SK-N-SH treated with all-trans-retinoic acid at 6 μM for 48 hours (cell line): Measurements from ENCODE around the gene ACADVL.

Experiments used
- ATAC-seq: fragments of 200-7000 bp; cut with Tn5 transposase; 3 replicates; pipeline ENCODE4 v1.9.1; 2020; ENCODE audit warnings: mild to moderate bottlenecking, moderate library complexity
- ARNTL ChIP-seq: fragments of 450-650 bp; formaldehyde crosslinking; IDR thresholded peaks from 2 replicates; pipeline ENCODE4 v1.5.0; 2020; ENCODE audit warnings: low read depth, mild to moderate bottlenecking, moderate library complexity, borderline replicate concordance
- BACH2 ChIP-seq: fragments of 250-450 bp; sonication (Bioruptor Pico); IDR thresholded peaks from 2 replicates; pipeline ENCODE4 v1.9.0; 2021; ENCODE audit warnings: mild to moderate bottlenecking, borderline replicate concordance
- CSDC2 ChIP-seq: fragments of 250-450 bp; sonication (Bioruptor Pico); IDR thresholded peaks from 2 replicates; pipeline ENCODE4 v1.5.0; 2020; ENCODE audit warnings: mild to moderate bottlenecking, moderate library complexity
- ESRRG ChIP-seq: fragments of 250-450 bp; sonication (Bioruptor Pico); IDR thresholded peaks from 2 replicates; pipeline ENCODE4 v1.6.1; 2021; ENCODE audit warnings: mild to moderate bottlenecking
- GLIS3 ChIP-seq: fragments of 250-450 bp; sonication (Bioruptor Pico); IDR thresholded peaks from 2 replicates; pipeline ENCODE4 v1.5.0; 2020; ENCODE audit warnings: mild to moderate bottlenecking, moderate library complexity
- ISL1 ChIP-seq: fragments of 250-450 bp; sonication (Bioruptor Pico); IDR thresholded peaks from 2 replicates; pipeline ENCODE4 v2.1.2; 2022; ENCODE audit warnings: mild to moderate bottlenecking, moderate library complexity
- OSR1 ChIP-seq: fragments of 250-450 bp; sonication (Bioruptor Pico); IDR thresholded peaks from 2 replicates; pipeline ENCODE4 v1.8.0; 2022; ENCODE audit warnings: moderate library complexity, mild to moderate bottlenecking, inconsistent platforms
- PPARA ChIP-seq: fragments of 250-450 bp; sonication (Bioruptor Pico); IDR thresholded peaks from 2 replicates; pipeline ENCODE4 v1.5.0; 2020; ENCODE audit warnings: mild to moderate bottlenecking, borderline replicate concordance
- RARB ChIP-seq: fragments of 250-450 bp; sonication (Bioruptor Pico); IDR thresholded peaks from 2 replicates; pipeline ENCODE4 v1.8.0; 2021; ENCODE audit warnings: mild to moderate bottlenecking, moderate library complexity
- SNAI2 ChIP-seq: fragments of 250-450 bp; sonication (Bioruptor Pico); IDR thresholded peaks from 2 replicates; pipeline ENCODE4 v1.5.0; 2020; ENCODE audit warnings: mild to moderate bottlenecking, moderate library complexity
- TCF4 ChIP-seq: fragments of 250-450 bp; sonication (Bioruptor Pico); IDR thresholded peaks from 2 replicates; pipeline ENCODE4 v1.8.0; 2021; ENCODE audit warnings: mild to moderate bottlenecking, moderate library complexity, borderline replicate concordance
- ZC3H10 ChIP-seq: fragments of 250-450 bp; sonication (Bioruptor Pico); IDR thresholded peaks from 2 replicates; pipeline ENCODE4 v1.5.1; 2021; ENCODE audit warnings: mild to moderate bottlenecking, moderate library complexity
- ZFP3 ChIP-seq: fragments of 250-450 bp; sonication (Bioruptor Pico); IDR thresholded peaks from 2 replicates; pipeline ENCODE4 v1.5.0; 2020; ENCODE audit warnings: mild to moderate bottlenecking, moderate library complexity
- ZFP30 ChIP-seq: fragments of 450-650 bp; formaldehyde crosslinking; IDR thresholded peaks from 2 replicates; pipeline ENCODE4 v1.5.0; 2022; ENCODE audit warnings: mild to moderate bottlenecking, moderate library complexity
- ZNF565 ChIP-seq: fragments of 450-650 bp; formaldehyde crosslinking; conservative IDR thresholded peaks from 2 replicates; pipeline ENCODE4 v1.5.0; 2020; ENCODE audit warnings: low read depth, mild to moderate bottlenecking, moderate library complexity
- ZNF70 ChIP-seq: fragments of 450-650 bp; formaldehyde crosslinking; IDR thresholded peaks from 2 replicates; pipeline ENCODE4 v1.5.0; 2020; ENCODE audit warnings: mild to moderate bottlenecking, moderate library complexity
- ZNF8 ChIP-seq: fragments of 450-650 bp; formaldehyde crosslinking; IDR thresholded peaks from 2 replicates; pipeline ENCODE4 v1.5.0; 2020; ENCODE audit warnings: mild to moderate bottlenecking, moderate library complexity
- TF ChIP-seq, protein P1 (sequence below): fragments of 250-450 bp; sonication (Bioruptor Pico); IDR thresholded peaks from 2 replicates; pipeline ENCODE4 v1.5.1; 2020; ENCODE audit warnings: low read depth, mild to moderate bottlenecking, moderate library complexity
- TF ChIP-seq, protein P2 (sequence below): fragments of 250-450 bp; sonication (Bioruptor Pico); IDR thresholded peaks from 2 replicates; pipeline ENCODE4 v1.5.1; 2021; ENCODE audit warnings: mild to moderate bottlenecking, moderate library complexity
- TF ChIP-seq, protein P3 (sequence below): fragments of 250-450 bp; sonication (Bioruptor Pico); IDR thresholded peaks from 2 replicates; pipeline ENCODE4 v1.8.0; 2020; ENCODE audit warnings: mild to moderate bottlenecking, moderate library complexity, borderline replicate concordance
- TF ChIP-seq, protein P4 (sequence below): fragments of 250-450 bp; sonication (Bioruptor Pico); IDR thresholded peaks from 2 replicates; pipeline ENCODE4 v1.5.0; 2020; ENCODE audit warnings: mild to moderate bottlenecking, moderate library complexity
- TF ChIP-seq, protein P5 (sequence below): fragments of 250-450 bp; sonication (Bioruptor Pico); IDR thresholded peaks from 2 replicates; pipeline ENCODE4 v1.8.0; 2021; ENCODE audit warnings: low read depth, mild to moderate bottlenecking, moderate library complexity, borderline replicate concordance

Gene ACADVL

DNA sequence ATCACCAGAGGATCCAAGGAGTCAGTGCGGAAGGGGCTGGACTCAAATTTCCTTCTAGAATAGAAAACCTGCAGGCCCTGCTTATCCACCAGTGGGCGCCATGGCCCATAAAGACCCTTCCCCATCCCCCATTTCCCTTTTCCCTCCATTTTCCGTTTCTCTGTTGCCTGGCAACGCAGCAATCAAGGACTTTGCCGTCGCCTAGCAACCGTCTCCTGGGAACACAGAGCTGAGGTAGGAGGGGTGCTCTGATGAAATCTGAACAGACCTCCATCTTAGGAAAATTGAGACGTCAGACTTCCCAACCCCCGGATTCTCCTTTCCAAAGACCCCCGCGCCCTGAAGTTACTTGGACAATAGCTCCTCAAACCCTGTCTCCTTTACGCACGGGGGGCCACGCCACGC is 5.8 kb upstream of the ACADVL start:
- no peak for ATAC-seq
- TF ChIP-seq, protein P1, sequence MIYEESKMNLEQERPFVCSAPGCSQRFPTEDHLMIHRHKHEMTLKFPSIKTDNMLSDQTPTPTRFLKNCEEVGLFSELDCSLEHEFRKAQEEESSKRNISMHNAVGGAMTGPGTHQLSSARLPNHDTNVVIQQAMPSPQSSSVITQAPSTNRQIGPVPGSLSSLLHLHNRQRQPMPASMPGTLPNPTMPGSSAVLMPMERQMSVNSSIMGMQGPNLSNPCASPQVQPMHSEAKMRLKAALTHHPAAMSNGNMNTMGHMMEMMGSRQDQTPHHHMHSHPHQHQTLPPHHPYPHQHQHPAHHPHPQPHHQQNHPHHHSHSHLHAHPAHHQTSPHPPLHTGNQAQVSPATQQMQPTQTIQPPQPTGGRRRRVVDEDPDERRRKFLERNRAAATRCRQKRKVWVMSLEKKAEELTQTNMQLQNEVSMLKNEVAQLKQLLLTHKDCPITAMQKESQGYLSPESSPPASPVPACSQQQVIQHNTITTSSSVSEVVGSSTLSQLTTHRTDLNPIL: no peak
- TF ChIP-seq GLIS3 (CRISPR knock-in tag): no peak
- no peak for TF ChIP-seq ZNF565 (CRISPR knock-in tag)
- no peak for TF ChIP-seq RARB (CRISPR knock-in tag)
- TF ChIP-seq ZFP30 (CRISPR knock-in tag): no peak
- TF ChIP-seq, protein P2, sequence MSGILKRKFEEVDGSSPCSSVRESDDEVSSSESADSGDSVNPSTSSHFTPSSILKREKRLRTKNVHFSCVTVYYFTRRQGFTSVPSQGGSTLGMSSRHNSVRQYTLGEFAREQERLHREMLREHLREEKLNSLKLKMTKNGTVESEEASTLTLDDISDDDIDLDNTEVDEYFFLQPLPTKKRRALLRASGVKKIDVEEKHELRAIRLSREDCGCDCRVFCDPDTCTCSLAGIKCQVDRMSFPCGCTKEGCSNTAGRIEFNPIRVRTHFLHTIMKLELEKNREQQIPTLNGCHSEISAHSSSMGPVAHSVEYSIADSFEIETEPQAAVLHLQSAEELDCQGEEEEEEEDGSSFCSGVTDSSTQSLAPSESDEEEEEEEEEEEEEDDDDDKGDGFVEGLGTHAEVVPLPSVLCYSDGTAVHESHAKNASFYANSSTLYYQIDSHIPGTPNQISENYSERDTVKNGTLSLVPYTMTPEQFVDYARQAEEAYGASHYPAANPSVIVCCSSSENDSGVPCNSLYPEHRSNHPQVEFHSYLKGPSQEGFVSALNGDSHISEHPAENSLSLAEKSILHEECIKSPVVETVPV (CRISPR knock-in tag): no peak
- TF ChIP-seq BACH2 (CRISPR knock-in tag): no peak
- TF ChIP-seq ZFP3: no peak
- TF ChIP-seq, protein P3, sequence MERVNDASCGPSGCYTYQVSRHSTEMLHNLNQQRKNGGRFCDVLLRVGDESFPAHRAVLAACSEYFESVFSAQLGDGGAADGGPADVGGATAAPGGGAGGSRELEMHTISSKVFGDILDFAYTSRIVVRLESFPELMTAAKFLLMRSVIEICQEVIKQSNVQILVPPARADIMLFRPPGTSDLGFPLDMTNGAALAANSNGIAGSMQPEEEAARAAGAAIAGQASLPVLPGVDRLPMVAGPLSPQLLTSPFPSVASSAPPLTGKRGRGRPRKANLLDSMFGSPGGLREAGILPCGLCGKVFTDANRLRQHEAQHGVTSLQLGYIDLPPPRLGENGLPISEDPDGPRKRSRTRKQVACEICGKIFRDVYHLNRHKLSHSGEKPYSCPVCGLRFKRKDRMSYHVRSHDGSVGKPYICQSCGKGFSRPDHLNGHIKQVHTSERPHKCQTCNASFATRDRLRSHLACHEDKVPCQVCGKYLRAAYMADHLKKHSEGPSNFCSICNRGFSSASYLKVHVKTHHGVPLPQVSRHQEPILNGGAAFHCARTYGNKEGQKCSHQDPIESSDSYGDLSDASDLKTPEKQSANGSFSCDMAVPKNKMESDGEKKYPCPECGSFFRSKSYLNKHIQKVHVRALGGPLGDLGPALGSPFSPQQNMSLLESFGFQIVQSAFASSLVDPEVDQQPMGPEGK (CRISPR knock-in tag): no peak
- TF ChIP-seq CSDC2 (CRISPR knock-in tag): no peak
- no peak for TF ChIP-seq ZNF70 (CRISPR knock-in tag)

DNA sequence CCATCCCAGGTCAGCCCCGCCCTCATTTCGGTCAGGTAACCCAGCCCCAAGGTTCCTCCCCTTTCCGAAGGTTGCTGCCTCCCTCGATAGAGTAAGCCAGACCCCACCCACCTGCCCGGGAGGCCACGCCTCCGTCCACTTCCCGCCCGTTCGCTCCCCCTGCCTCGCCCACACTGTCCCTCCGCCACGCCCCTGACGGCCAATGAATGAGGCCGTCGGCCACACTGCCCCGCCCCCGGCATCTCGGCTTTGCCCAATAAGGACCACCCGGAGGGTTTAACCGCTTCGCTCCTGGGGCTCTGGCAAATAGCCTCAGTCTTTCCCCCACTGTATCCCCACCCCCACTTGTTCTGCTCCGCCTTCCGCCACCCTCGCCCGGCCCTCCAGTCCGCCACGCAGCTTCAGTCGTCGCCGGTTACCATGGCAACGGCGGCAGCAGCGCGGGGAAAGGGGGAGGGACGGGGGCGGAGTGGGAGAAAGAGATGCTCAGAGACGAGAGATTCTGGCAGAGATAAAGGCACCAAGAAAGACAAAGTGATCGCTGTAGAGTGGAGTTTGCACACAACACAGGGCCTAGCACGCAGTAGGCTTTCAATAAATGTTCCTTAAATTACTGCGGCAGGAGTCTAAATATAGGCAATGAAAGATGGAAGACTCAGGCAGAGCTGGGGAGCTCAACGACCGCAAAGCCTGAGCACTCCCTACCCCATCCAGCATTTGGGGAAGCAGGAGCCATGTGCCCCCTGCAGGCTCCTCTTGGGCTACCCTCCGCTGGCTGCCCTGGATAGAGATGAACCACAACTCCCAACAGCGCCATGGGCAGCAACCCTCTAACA is 5.2 kb upstream of the ACADVL start:
- peak; percentile 87 for ATAC-seq
- TF ChIP-seq, protein P2 (CRISPR knock-in tag): no peak
- TF ChIP-seq ZC3H10 (CRISPR knock-in tag) (no peak), ZFP30 (CRISPR knock-in tag) (no peak), ISL1 (CRISPR knock-in tag) (no peak), ZNF70 (CRISPR knock-in tag) (no peak), ZNF565 (CRISPR knock-in tag) (no peak), ESRRG (CRISPR knock-in tag) (no peak), RARB (CRISPR knock-in tag) (no peak), OSR1 (CRISPR knock-in tag) (no peak), ZFP3 (no peak), TCF4 (CRISPR knock-in tag) (no peak), PPARA (CRISPR knock-in tag) (no peak), SNAI2 (CRISPR knock-in tag) (no peak), GLIS3 (CRISPR knock-in tag) (no peak), ARNTL (CRISPR knock-in tag) (no peak), CSDC2 (CRISPR knock-in tag) (no peak), ZNF8 (CRISPR knock-in tag) (no peak)
- TF ChIP-seq, protein P4, sequence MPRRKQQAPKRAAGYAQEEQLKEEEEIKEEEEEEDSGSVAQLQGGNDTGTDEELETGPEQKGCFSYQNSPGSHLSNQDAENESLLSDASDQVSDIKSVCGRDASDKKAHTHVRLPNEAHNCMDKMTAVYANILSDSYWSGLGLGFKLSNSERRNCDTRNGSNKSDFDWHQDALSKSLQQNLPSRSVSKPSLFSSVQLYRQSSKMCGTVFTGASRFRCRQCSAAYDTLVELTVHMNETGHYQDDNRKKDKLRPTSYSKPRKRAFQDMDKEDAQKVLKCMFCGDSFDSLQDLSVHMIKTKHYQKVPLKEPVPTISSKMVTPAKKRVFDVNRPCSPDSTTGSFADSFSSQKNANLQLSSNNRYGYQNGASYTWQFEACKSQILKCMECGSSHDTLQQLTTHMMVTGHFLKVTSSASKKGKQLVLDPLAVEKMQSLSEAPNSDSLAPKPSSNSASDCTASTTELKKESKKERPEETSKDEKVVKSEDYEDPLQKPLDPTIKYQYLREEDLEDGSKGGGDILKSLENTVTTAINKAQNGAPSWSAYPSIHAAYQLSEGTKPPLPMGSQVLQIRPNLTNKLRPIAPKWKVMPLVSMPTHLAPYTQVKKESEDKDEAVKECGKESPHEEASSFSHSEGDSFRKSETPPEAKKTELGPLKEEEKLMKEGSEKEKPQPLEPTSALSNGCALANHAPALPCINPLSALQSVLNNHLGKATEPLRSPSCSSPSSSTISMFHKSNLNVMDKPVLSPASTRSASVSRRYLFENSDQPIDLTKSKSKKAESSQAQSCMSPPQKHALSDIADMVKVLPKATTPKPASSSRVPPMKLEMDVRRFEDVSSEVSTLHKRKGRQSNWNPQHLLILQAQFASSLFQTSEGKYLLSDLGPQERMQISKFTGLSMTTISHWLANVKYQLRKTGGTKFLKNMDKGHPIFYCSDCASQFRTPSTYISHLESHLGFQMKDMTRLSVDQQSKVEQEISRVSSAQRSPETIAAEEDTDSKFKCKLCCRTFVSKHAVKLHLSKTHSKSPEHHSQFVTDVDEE: no peak
- TF ChIP-seq, protein P1: no peak
- TF ChIP-seq, protein P5, sequence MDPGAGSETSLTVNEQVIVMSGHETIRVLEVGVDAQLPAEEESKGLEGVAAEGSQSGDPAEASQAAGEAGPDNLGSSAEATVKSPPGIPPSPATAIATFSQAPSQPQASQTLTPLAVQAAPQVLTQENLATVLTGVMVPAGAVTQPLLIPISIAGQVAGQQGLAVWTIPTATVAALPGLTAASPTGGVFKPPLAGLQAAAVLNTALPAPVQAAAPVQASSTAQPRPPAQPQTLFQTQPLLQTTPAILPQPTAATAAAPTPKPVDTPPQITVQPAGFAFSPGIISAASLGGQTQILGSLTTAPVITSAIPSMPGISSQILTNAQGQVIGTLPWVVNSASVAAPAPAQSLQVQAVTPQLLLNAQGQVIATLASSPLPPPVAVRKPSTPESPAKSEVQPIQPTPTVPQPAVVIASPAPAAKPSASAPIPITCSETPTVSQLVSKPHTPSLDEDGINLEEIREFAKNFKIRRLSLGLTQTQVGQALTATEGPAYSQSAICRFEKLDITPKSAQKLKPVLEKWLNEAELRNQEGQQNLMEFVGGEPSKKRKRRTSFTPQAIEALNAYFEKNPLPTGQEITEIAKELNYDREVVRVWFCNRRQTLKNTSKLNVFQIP (CRISPR knock-in tag): no peak
